SK-N-SH treated with all-trans-retinoic acid at 6 μM for 48 hours (cell line): Measurements from ENCODE around the gene CRABP1.
A peak's percentile ranks its signal among the peaks of the same experiment; 100 is the strongest.

Experiments used
- ATAC-seq: fragments of 200-7000 bp; cut with Tn5 transposase; 3 replicates; pipeline ENCODE4 v1.9.1; 2020; ENCODE audit warnings: mild to moderate bottlenecking, moderate library complexity
- ARNTL ChIP-seq: fragments of 450-650 bp; formaldehyde crosslinking; IDR thresholded peaks from 2 replicates; pipeline ENCODE4 v1.5.0; 2020; ENCODE audit warnings: low read depth, mild to moderate bottlenecking, moderate library complexity, borderline replicate concordance
- BACH2 ChIP-seq: fragments of 250-450 bp; sonication (Bioruptor Pico); IDR thresholded peaks from 2 replicates; pipeline ENCODE4 v1.9.0; 2021; ENCODE audit warnings: mild to moderate bottlenecking, borderline replicate concordance
- CSDC2 ChIP-seq: fragments of 250-450 bp; sonication (Bioruptor Pico); IDR thresholded peaks from 2 replicates; pipeline ENCODE4 v1.5.0; 2020; ENCODE audit warnings: mild to moderate bottlenecking, moderate library complexity
- CSRNP3 ChIP-seq: fragments of 250-450 bp; sonication (Bioruptor Pico); IDR thresholded peaks from 2 replicates; pipeline ENCODE4 v1.5.1; 2021; ENCODE audit warnings: mild to moderate bottlenecking, moderate library complexity
- ESRRG ChIP-seq: fragments of 250-450 bp; sonication (Bioruptor Pico); IDR thresholded peaks from 2 replicates; pipeline ENCODE4 v1.6.1; 2021; ENCODE audit warnings: mild to moderate bottlenecking
- GLIS3 ChIP-seq: fragments of 250-450 bp; sonication (Bioruptor Pico); IDR thresholded peaks from 2 replicates; pipeline ENCODE4 v1.5.0; 2020; ENCODE audit warnings: mild to moderate bottlenecking, moderate library complexity
- ISL1 ChIP-seq: fragments of 250-450 bp; sonication (Bioruptor Pico); IDR thresholded peaks from 2 replicates; pipeline ENCODE4 v2.1.2; 2022; ENCODE audit warnings: mild to moderate bottlenecking, moderate library complexity
- OSR1 ChIP-seq: fragments of 250-450 bp; sonication (Bioruptor Pico); IDR thresholded peaks from 2 replicates; pipeline ENCODE4 v1.8.0; 2022; ENCODE audit warnings: moderate library complexity, mild to moderate bottlenecking, inconsistent platforms
- PATZ1 ChIP-seq: fragments of 250-450 bp; sonication (Bioruptor Pico); IDR thresholded peaks from 2 replicates; pipeline ENCODE4 v1.8.0; 2020; ENCODE audit warnings: mild to moderate bottlenecking, moderate library complexity, borderline replicate concordance
- PPARA ChIP-seq: fragments of 250-450 bp; sonication (Bioruptor Pico); IDR thresholded peaks from 2 replicates; pipeline ENCODE4 v1.5.0; 2020; ENCODE audit warnings: mild to moderate bottlenecking, borderline replicate concordance
- RARB ChIP-seq: fragments of 250-450 bp; sonication (Bioruptor Pico); IDR thresholded peaks from 2 replicates; pipeline ENCODE4 v1.8.0; 2021; ENCODE audit warnings: mild to moderate bottlenecking, moderate library complexity
- SNAI2 ChIP-seq: fragments of 250-450 bp; sonication (Bioruptor Pico); IDR thresholded peaks from 2 replicates; pipeline ENCODE4 v1.5.0; 2020; ENCODE audit warnings: mild to moderate bottlenecking, moderate library complexity
- TCF4 ChIP-seq: fragments of 250-450 bp; sonication (Bioruptor Pico); IDR thresholded peaks from 2 replicates; pipeline ENCODE4 v1.8.0; 2021; ENCODE audit warnings: mild to moderate bottlenecking, moderate library complexity, borderline replicate concordance
- TOX ChIP-seq: fragments of 250-450 bp; sonication (Bioruptor Pico); IDR thresholded peaks from 2 replicates; pipeline ENCODE4 v1.8.0; 2021; ENCODE audit warnings: mild to moderate bottlenecking, moderate library complexity, borderline replicate concordance
- ZC3H10 ChIP-seq: fragments of 250-450 bp; sonication (Bioruptor Pico); IDR thresholded peaks from 2 replicates; pipeline ENCODE4 v1.5.1; 2021; ENCODE audit warnings: mild to moderate bottlenecking, moderate library complexity
- ZFP3 ChIP-seq: fragments of 250-450 bp; sonication (Bioruptor Pico); IDR thresholded peaks from 2 replicates; pipeline ENCODE4 v1.5.0; 2020; ENCODE audit warnings: mild to moderate bottlenecking, moderate library complexity
- ZFP30 ChIP-seq: fragments of 450-650 bp; formaldehyde crosslinking; IDR thresholded peaks from 2 replicates; pipeline ENCODE4 v1.5.0; 2022; ENCODE audit warnings: mild to moderate bottlenecking, moderate library complexity
- ZNF565 ChIP-seq: fragments of 450-650 bp; formaldehyde crosslinking; conservative IDR thresholded peaks from 2 replicates; pipeline ENCODE4 v1.5.0; 2020; ENCODE audit warnings: low read depth, mild to moderate bottlenecking, moderate library complexity
- ZNF70 ChIP-seq: fragments of 450-650 bp; formaldehyde crosslinking; IDR thresholded peaks from 2 replicates; pipeline ENCODE4 v1.5.0; 2020; ENCODE audit warnings: mild to moderate bottlenecking, moderate library complexity
- ZNF8 ChIP-seq: fragments of 450-650 bp; formaldehyde crosslinking; IDR thresholded peaks from 2 replicates; pipeline ENCODE4 v1.5.0; 2020; ENCODE audit warnings: mild to moderate bottlenecking, moderate library complexity
- TF ChIP-seq, protein P1 (sequence below): fragments of 250-450 bp; sonication (Bioruptor Pico); IDR thresholded peaks from 2 replicates; pipeline ENCODE4 v1.5.0; 2020; ENCODE audit warnings: mild to moderate bottlenecking, moderate library complexity
- TF ChIP-seq, protein P2 (sequence below): fragments of 250-450 bp; sonication (Bioruptor Pico); IDR thresholded peaks from 2 replicates; pipeline ENCODE4 v1.5.1; 2020; ENCODE audit warnings: low read depth, mild to moderate bottlenecking, moderate library complexity

CRABP1 gene

GRCh38 chr15:78324144-78324543 lies 16.0 kb upstream of the CRABP1 start:
- TF ChIP-seq ISL1 (CRISPR knock-in tag) (no peak), BACH2 (CRISPR knock-in tag) (no peak), ZNF70 (CRISPR knock-in tag) (no peak), CSDC2 (CRISPR knock-in tag) (no peak), OSR1 (CRISPR knock-in tag) (no peak), TOX (CRISPR knock-in tag) (no peak), ZFP30 (CRISPR knock-in tag) (no peak), ARNTL (no peak), ZFP3 (CRISPR knock-in tag) (no peak), ZNF8 (CRISPR knock-in tag) (no peak), SNAI2 (no peak), PPARA (CRISPR knock-in tag) (no peak), GLIS3 (CRISPR knock-in tag) (no peak), ESRRG (CRISPR knock-in tag) (no peak), CSRNP3 (no peak), ZNF565 (CRISPR knock-in tag) (no peak), TCF4 (CRISPR knock-in tag) (no peak), ZC3H10 (CRISPR knock-in tag) (no peak)
- TF ChIP-seq, protein P1, sequence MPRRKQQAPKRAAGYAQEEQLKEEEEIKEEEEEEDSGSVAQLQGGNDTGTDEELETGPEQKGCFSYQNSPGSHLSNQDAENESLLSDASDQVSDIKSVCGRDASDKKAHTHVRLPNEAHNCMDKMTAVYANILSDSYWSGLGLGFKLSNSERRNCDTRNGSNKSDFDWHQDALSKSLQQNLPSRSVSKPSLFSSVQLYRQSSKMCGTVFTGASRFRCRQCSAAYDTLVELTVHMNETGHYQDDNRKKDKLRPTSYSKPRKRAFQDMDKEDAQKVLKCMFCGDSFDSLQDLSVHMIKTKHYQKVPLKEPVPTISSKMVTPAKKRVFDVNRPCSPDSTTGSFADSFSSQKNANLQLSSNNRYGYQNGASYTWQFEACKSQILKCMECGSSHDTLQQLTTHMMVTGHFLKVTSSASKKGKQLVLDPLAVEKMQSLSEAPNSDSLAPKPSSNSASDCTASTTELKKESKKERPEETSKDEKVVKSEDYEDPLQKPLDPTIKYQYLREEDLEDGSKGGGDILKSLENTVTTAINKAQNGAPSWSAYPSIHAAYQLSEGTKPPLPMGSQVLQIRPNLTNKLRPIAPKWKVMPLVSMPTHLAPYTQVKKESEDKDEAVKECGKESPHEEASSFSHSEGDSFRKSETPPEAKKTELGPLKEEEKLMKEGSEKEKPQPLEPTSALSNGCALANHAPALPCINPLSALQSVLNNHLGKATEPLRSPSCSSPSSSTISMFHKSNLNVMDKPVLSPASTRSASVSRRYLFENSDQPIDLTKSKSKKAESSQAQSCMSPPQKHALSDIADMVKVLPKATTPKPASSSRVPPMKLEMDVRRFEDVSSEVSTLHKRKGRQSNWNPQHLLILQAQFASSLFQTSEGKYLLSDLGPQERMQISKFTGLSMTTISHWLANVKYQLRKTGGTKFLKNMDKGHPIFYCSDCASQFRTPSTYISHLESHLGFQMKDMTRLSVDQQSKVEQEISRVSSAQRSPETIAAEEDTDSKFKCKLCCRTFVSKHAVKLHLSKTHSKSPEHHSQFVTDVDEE (CRISPR knock-in tag): no peak
- TF ChIP-seq, protein P2, sequence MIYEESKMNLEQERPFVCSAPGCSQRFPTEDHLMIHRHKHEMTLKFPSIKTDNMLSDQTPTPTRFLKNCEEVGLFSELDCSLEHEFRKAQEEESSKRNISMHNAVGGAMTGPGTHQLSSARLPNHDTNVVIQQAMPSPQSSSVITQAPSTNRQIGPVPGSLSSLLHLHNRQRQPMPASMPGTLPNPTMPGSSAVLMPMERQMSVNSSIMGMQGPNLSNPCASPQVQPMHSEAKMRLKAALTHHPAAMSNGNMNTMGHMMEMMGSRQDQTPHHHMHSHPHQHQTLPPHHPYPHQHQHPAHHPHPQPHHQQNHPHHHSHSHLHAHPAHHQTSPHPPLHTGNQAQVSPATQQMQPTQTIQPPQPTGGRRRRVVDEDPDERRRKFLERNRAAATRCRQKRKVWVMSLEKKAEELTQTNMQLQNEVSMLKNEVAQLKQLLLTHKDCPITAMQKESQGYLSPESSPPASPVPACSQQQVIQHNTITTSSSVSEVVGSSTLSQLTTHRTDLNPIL (CRISPR knock-in tag): no peak
- TF ChIP-seq, all 23 proteins: peak for 0
- ATAC-seq: no peak

- TF ChIP-seq BACH2 (CRISPR knock-in tag): no peak
- TF ChIP-seq, protein P2 (CRISPR knock-in tag): no peak
- TF ChIP-seq, all 23 proteins: peak for 0
- ATAC-seq: peak; percentile 31; the same call in 2 of the 3 replicates
These were observed 14.9 kb upstream of the CRABP1 start for GRCh38 chr15:78325092-78325843.

- ATAC-seq: no peak
- TF ChIP-seq TCF4 (CRISPR knock-in tag): no peak
- TF ChIP-seq BACH2 (CRISPR knock-in tag): no peak
- no peak for TF ChIP-seq TOX (CRISPR knock-in tag)
- no peak for TF ChIP-seq OSR1 (CRISPR knock-in tag)
- no peak for TF ChIP-seq PPARA (CRISPR knock-in tag)
- no peak for TF ChIP-seq ZFP30 (CRISPR knock-in tag)
- TF ChIP-seq CSRNP3: no peak
- no peak for TF ChIP-seq GLIS3 (CRISPR knock-in tag)
- TF ChIP-seq, protein P1 (CRISPR knock-in tag): no peak
- TF ChIP-seq ARNTL: no peak
- no peak for TF ChIP-seq ZC3H10 (CRISPR knock-in tag)
- no peak for TF ChIP-seq CSDC2 (CRISPR knock-in tag)
- TF ChIP-seq ZNF565 (CRISPR knock-in tag): no peak
- TF ChIP-seq ISL1 (CRISPR knock-in tag): no peak
- no peak for TF ChIP-seq PATZ1 (CRISPR knock-in tag)
- no peak for TF ChIP-seq RARB (CRISPR knock-in tag)
- no peak for TF ChIP-seq ZNF70 (CRISPR knock-in tag)
These were observed 12.7 kb upstream of the CRABP1 start for GRCh38 chr15:78327466-78327865.
